Measurements from ENCODE around the gene ATF7IP. TPM values are rescaled to one million over a fixed set of nuclear protein-coding genes. Genes with fewer than 3 reads are reported as not detected.

Gene ATF7IP
- total RNA-seq, 1 experiment from 2014 or later = 172 TPM

GRCh38 chr12:14452865-14453264 lies 87.4 kb downstream of the ATF7IP start:
- no peak overlapping the region for H3K14ac ChIP-seq (ENCODE audit: insufficient read depth, low read length)
- H3K79me2 ChIP-seq (ENCODE audit: insufficient read depth, low read length) = no peaks in the 10 kb centered on the region; the same call in 1 of the 2 replicates
- TF ChIP-seq CTCF (conservative IDR thresholded peaks at IDR 0.05) = no peak
- H2AK5ac ChIP-seq (ENCODE audit: insufficient read length, low read length) = no peak overlapping the region
- H4K91ac ChIP-seq (ENCODE audit: insufficient read length, low read depth, low read length) = no peak overlapping the region
- H3K9me3 ChIP-seq (ENCODE audit: control insufficient read depth, low read depth, low read length) = no peaks in the 10 kb centered on the region
- H3K27me3 ChIP-seq (ENCODE audit: insufficient read depth, low read length) = no peaks in the 10 kb centered on the region
- DNase-seq = no peak
- Mint-ChIP-seq H3K4me3 (no peak overlapping the region), H3K4me1 (peaks cover 26 to 38% of the 10 kb centered on the region in 2 experiments), H3K36me3 (ENCODE audit: insufficient read depth in 1 of 3, low read depth in 3 of 3) (peaks cover 24 to 60% (median 51%) of the 10 kb centered on the region in 3 experiments; a peak in 6 of 7 replicates), H3K27me3 (ENCODE audit: low read depth) (no peaks in the 10 kb centered on the region), H3K27ac (peak overlapping the region in 2 of 3 experiments; percentile 6 to 95; a peak in 4 of 7 replicates), H3K9me3 (no peaks in the 10 kb centered on the region)
- H3K79me1 ChIP-seq (ENCODE audit: insufficient read depth, low read depth, low read length, poor library complexity, severe bottlenecking) = peaks cover 3% of the 10 kb centered on the region
- H3K4ac ChIP-seq (ENCODE audit: low read depth, low read length) = no peak overlapping the region
- H3K4me2 ChIP-seq (ENCODE audit: insufficient read depth, insufficient read length, low read length) = no peak overlapping the region
- H3K23me2 ChIP-seq (ENCODE audit: insufficient read length, low read depth, low read length, poor library complexity, severe bottlenecking) = no peaks in the 10 kb centered on the region
- no peak overlapping the region for H2BK15ac ChIP-seq (ENCODE audit: low read depth, low read length)
- no peak overlapping the region for H3K56ac ChIP-seq (ENCODE audit: insufficient read length, low read depth, low read length)
- no peak overlapping the region for H4K5ac ChIP-seq (ENCODE audit: insufficient read length, low read depth, low read length)
- WGBS (ENCODE audit: extremely low coverage, insufficient read length, low lambda C conversion rate) = no CpG with 5 or more reads among the region's 1 CpG
- no peak overlapping the region for H2BK12ac ChIP-seq (ENCODE audit: insufficient read length, low read depth, low read length)
- H3K18ac ChIP-seq (ENCODE audit: insufficient read length, low read depth, low read length) = no peak overlapping the region
- H4K8ac ChIP-seq (replicated peaks; ENCODE audit: insufficient read length, low read depth, low read length) = no peak overlapping the region
- no peak overlapping the region for H3K27ac ChIP-seq (ENCODE audit: insufficient read length, low read depth, low read length)
- no peak overlapping the region for H3K23ac ChIP-seq (ENCODE audit: insufficient read length, low read depth, low read length)
- no peaks in the 10 kb centered on the region for H3K4me1 ChIP-seq (ENCODE audit: insufficient read depth, low read length)
- no peak overlapping the region for H3K9ac ChIP-seq (ENCODE audit: extremely low read depth, insufficient read length, low read length)
- H3T11ph ChIP-seq (ENCODE audit: low read length) = no peak overlapping the region
- no peak overlapping the region for H2BK20ac ChIP-seq (ENCODE audit: low read depth, low read length, poor library complexity, severe bottlenecking)
- no peak overlapping the region for H2AFZ ChIP-seq (ENCODE audit: low read length)
- no peak overlapping the region for H2BK5ac ChIP-seq (ENCODE audit: insufficient read length, low read length)
- no peaks in the 10 kb centered on the region for H4K20me1 ChIP-seq (ENCODE audit: control insufficient read depth, insufficient read depth, insufficient read length)
- no peak overlapping the region for H2BK120ac ChIP-seq (ENCODE audit: low read depth, low read length, poor library complexity, severe bottlenecking)
